ENCODE data around the gene SRGAP1. TPM values are rescaled to one million over a fixed set of nuclear protein-coding genes. Genes with fewer than 3 reads are reported as not detected.

Gene SRGAP1
- total and polyA plus RNA-seq, 2 of the 4 experiments (the other 2 are of a cell fraction), result 10.0 to 10.2 TPM

- H3K9ac ChIP-seq (ENCODE audit: low read depth, low read length), result no peak overlapping the region
- dilution Hi-C loops (cut with HindIII; ENCODE audit: low sequenced_read_pairs, unreplicated experiment), result no loop called here
- H4K5ac ChIP-seq (ENCODE audit: low read depth, low read length), result no peak overlapping the region
- no peak overlapping the region for H4K8ac ChIP-seq (ENCODE audit: low read depth in 2 of 2, low read length in 2 of 2)
- peaks cover 12 to 62% of the 10 kb centered on the region in 2 experiments for H3K79me1 ChIP-seq (ENCODE audit: low read depth in 1 of 2, low read length in 2 of 2)
- H3K36me3 ChIP-seq (ENCODE audit: control insufficient read depth, insufficient read depth, low read length), result peaks cover 8% of the 10 kb centered on the region
- H3K4me1 ChIP-seq (ENCODE audit: control insufficient read depth, insufficient read depth, low read length), result peaks cover 10% of the 10 kb centered on the region
- peaks cover 66% of the 10 kb centered on the region for H4K20me1 ChIP-seq (ENCODE audit: insufficient read depth, low read length)
- H3K14ac ChIP-seq (replicated peaks; ENCODE audit: low read depth, low read length), result no peak overlapping the region
- intact Hi-C loops (cut with micrococcal nuclease), result loop anchor here (2.0 kb wide), 1 partner anchor 14 kb away; no protein-coding TSS in a partner anchor
- WGBS, 2 experiments (ENCODE audit: extremely low coverage in 2 of 2, insufficient read length in 1 of 2), result no CpG with 5 or more reads among the region's 4 CpGs
- no peak overlapping the region for H2AFZ ChIP-seq (replicated peaks; ENCODE audit: low read length, poor library complexity)
- in situ Hi-C loops (cut with MboI; ENCODE audit: low sequenced_read_pairs), result no loop called here
- H2AK9ac ChIP-seq (replicated peaks; ENCODE audit: low read depth, low read length, poor library complexity), result no peak overlapping the region
- ChIA-PET POLR2A (ENCODE audit: unreplicated experiment) (no interaction called here), CTCF (no interaction called here)
- BruUV-seq (replicated peaks), result no TSS peak
- no peak overlapping the region for H2BK20ac ChIP-seq (ENCODE audit: low read depth, low read length)
- ATAC-seq (ENCODE audit: low read depth), result no peak
- H2BK15ac ChIP-seq (ENCODE audit: low read depth, low read length), result no peak overlapping the region
- H2BK5ac ChIP-seq (ENCODE audit: low read depth, low read length, poor library complexity, severe bottlenecking), result no peak overlapping the region
- no peaks in the 10 kb centered on the region for H3K27me3 ChIP-seq (ENCODE audit: control insufficient read depth, insufficient read depth, low read length)
- no peak overlapping the region for H3K4me3 ChIP-seq (ENCODE audit: insufficient read depth, low read depth, low read length)
- no peak overlapping the region for H3K4ac ChIP-seq (ENCODE audit: low read depth, low read length)
- TF ChIP-seq ELK1 (IDR thresholded peaks at IDR 0.05; ENCODE audit: borderline replicate concordance, low read depth, low read length) (no peak), POLR2A (IDR thresholded peaks at IDR 0.05; ENCODE audit: low read depth, low read length) (no peak), CEBPB (IDR thresholded peaks at IDR 0.05; ENCODE audit: low read depth, low read length) (peak; percentile 78), RFX5 (IDR thresholded peaks at IDR 0.05; ENCODE audit: low read depth, low read length) (no peak)
- TF ChIP-seq, protein P1, sequence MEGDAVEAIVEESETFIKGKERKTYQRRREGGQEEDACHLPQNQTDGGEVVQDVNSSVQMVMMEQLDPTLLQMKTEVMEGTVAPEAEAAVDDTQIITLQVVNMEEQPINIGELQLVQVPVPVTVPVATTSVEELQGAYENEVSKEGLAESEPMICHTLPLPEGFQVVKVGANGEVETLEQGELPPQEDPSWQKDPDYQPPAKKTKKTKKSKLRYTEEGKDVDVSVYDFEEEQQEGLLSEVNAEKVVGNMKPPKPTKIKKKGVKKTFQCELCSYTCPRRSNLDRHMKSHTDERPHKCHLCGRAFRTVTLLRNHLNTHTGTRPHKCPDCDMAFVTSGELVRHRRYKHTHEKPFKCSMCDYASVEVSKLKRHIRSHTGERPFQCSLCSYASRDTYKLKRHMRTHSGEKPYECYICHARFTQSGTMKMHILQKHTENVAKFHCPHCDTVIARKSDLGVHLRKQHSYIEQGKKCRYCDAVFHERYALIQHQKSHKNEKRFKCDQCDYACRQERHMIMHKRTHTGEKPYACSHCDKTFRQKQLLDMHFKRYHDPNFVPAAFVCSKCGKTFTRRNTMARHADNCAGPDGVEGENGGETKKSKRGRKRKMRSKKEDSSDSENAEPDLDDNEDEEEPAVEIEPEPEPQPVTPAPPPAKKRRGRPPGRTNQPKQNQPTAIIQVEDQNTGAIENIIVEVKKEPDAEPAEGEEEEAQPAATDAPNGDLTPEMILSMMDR (conservative IDR thresholded peaks at IDR 0.05; ENCODE audit: low read depth, low read length), result no peak
- H3K56ac ChIP-seq (ENCODE audit: extremely low read depth, insufficient read depth, low read length), result no peak overlapping the region
- no peak overlapping the region for H2BK120ac ChIP-seq (ENCODE audit: low read depth, low read length)
- H3K9me3 ChIP-seq (ENCODE audit: control insufficient read depth, insufficient read depth, low read length), result no peaks in the 10 kb centered on the region
- H4K91ac ChIP-seq (ENCODE audit: insufficient read depth, low read depth, low read length), result no peak overlapping the region
- H3K9me1 ChIP-seq (ENCODE audit: insufficient read depth, low read length), result peaks cover 18% of the 10 kb centered on the region
- DNase-seq, result no peak
- no peak overlapping the region for H3K4me2 ChIP-seq (ENCODE audit: low read depth, low read length)
- no peak overlapping the region for H3K23ac ChIP-seq (ENCODE audit: low read depth, low read length)
- no peak overlapping the region for H3K18ac ChIP-seq (ENCODE audit: low read depth, low read length)
- H3K27ac ChIP-seq (ENCODE audit: insufficient read depth, low read length), result peak overlapping the region; percentile 40; the same call in 1 of the 2 replicates
- H2AK5ac ChIP-seq (ENCODE audit: low read depth, low read length), result no peak overlapping the region
Measured at GRCh38 chr12:63876980-63877379, 32.5 kb downstream of the SRGAP1 start.
